BLaER1 treated with 17β-estradiol and CSF1 and Interleukin-3, amounts not matched to agents 10 nM and 100 nM (cell line): Measurements from ENCODE around the gene CST2.
"Not testable (repeated sequence)": the region's sequence is repeated elsewhere in the genome, so short reads cannot be mapped to it uniquely, and the experiment has no call there.

ENCODE experiments used
- H3K27ac ChIP-seq, 11 experiments: shearing (Covaris generic); formaldehyde crosslinking; 2 replicates each; pipeline ENCODE4 v1.8.1; 2022
- H3K27me3 ChIP-seq, 11 experiments: shearing (Covaris generic); formaldehyde crosslinking; 2 replicates each; pipeline ENCODE4 v1.8.1; 2022
- H3K36me3 ChIP-seq, 11 experiments: shearing (Covaris generic); formaldehyde crosslinking; 2 replicates each; pipeline ENCODE4 v1.8.1; 2022
- H3K4me1 ChIP-seq, 10 experiments: shearing (Covaris generic); formaldehyde crosslinking; 2 replicates each; pipeline ENCODE4 v1.8.1; 2022
- H3K4me2 ChIP-seq, 11 experiments: shearing (Covaris generic); formaldehyde crosslinking; 2 replicates each; pipeline ENCODE4 v1.8.1; 2022
- H3K4me3 ChIP-seq, 10 experiments: shearing (Covaris generic); formaldehyde crosslinking; 2 replicates each; pipeline ENCODE4 v1.8.1; 2022
- H3K9ac ChIP-seq, 11 experiments: shearing (Covaris generic); formaldehyde crosslinking; 2 replicates each; pipeline ENCODE4 v1.8.1; 2022
- H3K9me3 ChIP-seq, 11 experiments: shearing (Covaris generic); formaldehyde crosslinking; replicated peaks in 1 of 11; 2 replicates each; pipeline ENCODE4 v1.8.1; 2022
- H4K20me1 ChIP-seq, 11 experiments: shearing (Covaris generic); formaldehyde crosslinking; 2 replicates each; pipeline ENCODE4 v1.8.1; 2022
- Cebpa-rat ChIP-seq, 11 experiments: shearing (Covaris generic); IDR thresholded peaks; 2 replicates each; pipeline ENCODE4 v1.8.1; 2022

The CST2 gene

GRCh38 chr20:23823621-23824324 is 2.8 kb downstream of the CST2 start:
- peaks cover 0 to 34% (median 22%) of the 10 kb centered on the region in 10 experiments; a peak in 14 of 20 replicates for H3K4me1 ChIP-seq
- no peak overlapping the region for H3K4me3 ChIP-seq
- no peak for TF ChIP-seq Cebpa-rat (IDR thresholded peaks at IDR 0.05)
- no peak overlapping the region for H3K27ac ChIP-seq
- H3K9ac ChIP-seq = no peak overlapping the region
- H4K20me1 ChIP-seq = no peaks in the 10 kb centered on the region; a peak in 1 of 22 replicates
- H3K27me3 ChIP-seq = no peaks in the 10 kb centered on the region
- H3K9me3 ChIP-seq = no peaks in the 10 kb centered on the region
- H3K36me3 ChIP-seq = no peaks in the 10 kb centered on the region
- peak overlapping the region in 8 of 11 experiments; percentile 15 to 54 (median 44); a peak in 12 of 22 replicates for H3K4me2 ChIP-seq

- Histone ChIP-seq H3K27ac (no peak overlapping the region), H3K4me3 (no peak overlapping the region), H3K36me3 (no peaks in the 10 kb centered on the region), H3K9ac (no peak overlapping the region), H3K9me3 (peaks cover 0 to under 1% (median 0%) of the 10 kb centered on the region in 11 experiments; a peak in 1 of 22 replicates), H3K27me3 (no peaks in the 10 kb centered on the region), H3K4me2 (peak overlapping the region in 4 of 11 experiments; percentile 40 to 54 (median 52); a peak in 5 of 22 replicates), H3K4me1 (peaks cover 0 to 34% (median 22%) of the 10 kb centered on the region in 10 experiments; a peak in 14 of 20 replicates), H4K20me1 (no peaks in the 10 kb centered on the region; a peak in 1 of 22 replicates)
- TF ChIP-seq Cebpa-rat (IDR thresholded peaks at IDR 0.05) = no peak
These were observed 3.4 kb downstream of the CST2 start for GRCh38 chr20:23823111-23823510.

- no peak for TF ChIP-seq Cebpa-rat (IDR thresholded peaks at IDR 0.05)
- Histone ChIP-seq H3K27me3 (no peaks in the 10 kb centered on the region), H3K4me2 (no peak overlapping the region), H3K9me3 (peaks cover 0 to 7% (median 0%) of the 10 kb centered on the region in 11 experiments; a peak in 1 of 22 replicates), H3K9ac (no peak overlapping the region), H4K20me1 (no peaks in the 10 kb centered on the region; a peak in 1 of 22 replicates), H3K36me3 (no peaks in the 10 kb centered on the region), H3K4me1 (peaks cover 0 to 25% (median 14%) of the 10 kb centered on the region in 10 experiments; a peak in 13 of 20 replicates), H3K4me3 (no peak overlapping the region), H3K27ac (no peak overlapping the region)
These were observed 6.0 kb downstream of the CST2 start for GRCh38 chr20:23820493-23820892.

- not testable (repeated sequence) for H3K9ac ChIP-seq, H3K27ac ChIP-seq, H3K36me3 ChIP-seq, H3K4me3 ChIP-seq, H3K9me3 ChIP-seq, H3K27me3 ChIP-seq, H4K20me1 ChIP-seq, H3K4me1 ChIP-seq, H3K4me2 ChIP-seq
These were observed 15.0 kb downstream of the CST2 start for GRCh38 chr20:23811559-23811958.

GRCh38 chr20:23810349-23810748 is 16.2 kb downstream of the CST2 start:
- H3K4me1 ChIP-seq, H3K9me3 ChIP-seq, H3K27ac ChIP-seq, H3K36me3 ChIP-seq, H3K4me3 ChIP-seq, H4K20me1 ChIP-seq, H3K27me3 ChIP-seq, H3K4me2 ChIP-seq, H3K9ac ChIP-seq: not testable (repeated sequence)

- H3K4me3 ChIP-seq = no peak overlapping the region
- H3K9me3 ChIP-seq = no peaks in the 10 kb centered on the region
- no peak overlapping the region for H3K9ac ChIP-seq
- no peak overlapping the region for H3K27ac ChIP-seq
- H3K4me1 ChIP-seq = peaks cover 0 to 13% (median 6%) of the 10 kb centered on the region in 10 experiments; a peak in 7 of 20 replicates
- no peaks in the 10 kb centered on the region for H3K27me3 ChIP-seq
- no peak for TF ChIP-seq Cebpa-rat (IDR thresholded peaks at IDR 0.05)
- H4K20me1 ChIP-seq = no peaks in the 10 kb centered on the region
- H3K4me2 ChIP-seq = no peak overlapping the region
- no peaks in the 10 kb centered on the region for H3K36me3 ChIP-seq
These were observed 25.7 kb downstream of the CST2 start for GRCh38 chr20:23800865-23801264.

GRCh38 chr20:23799216-23799847 is 27.2 kb downstream of the CST2 start:
- H3K9ac ChIP-seq, H3K4me3 ChIP-seq, H3K36me3 ChIP-seq, H3K27me3 ChIP-seq, H3K27ac ChIP-seq, H3K9me3 ChIP-seq, H3K4me2 ChIP-seq, H4K20me1 ChIP-seq: not testable (repeated sequence)
- peaks cover 0 to 13% (median 6%) of the 10 kb centered on the region in 10 experiments; a peak in 7 of 20 replicates for H3K4me1 ChIP-seq

GRCh38 chr20:23795526-23795925 is 31.0 kb downstream of the CST2 start:
- TF ChIP-seq Cebpa-rat (IDR thresholded peaks at IDR 0.05) = no peak
- H3K4me3 ChIP-seq = no peak overlapping the region
- no peak overlapping the region for H3K27ac ChIP-seq
- H3K27me3 ChIP-seq = no peaks in the 10 kb centered on the region
- H3K9me3 ChIP-seq = no peaks in the 10 kb centered on the region
- no peak overlapping the region for H3K9ac ChIP-seq
- no peaks in the 10 kb centered on the region for H3K36me3 ChIP-seq
- H4K20me1 ChIP-seq = no peaks in the 10 kb centered on the region
- peaks cover 0 to 13% (median 6%) of the 10 kb centered on the region in 10 experiments; a peak in 7 of 20 replicates for H3K4me1 ChIP-seq
- no peak overlapping the region for H3K4me2 ChIP-seq

- no peak for TF ChIP-seq Cebpa-rat (IDR thresholded peaks at IDR 0.05)
- Histone ChIP-seq H3K4me3 (no peak overlapping the region), H3K9me3 (no peaks in the 10 kb centered on the region), H3K4me2 (no peak overlapping the region), H3K27ac (no peak overlapping the region), H3K36me3 (no peaks in the 10 kb centered on the region), H3K4me1 (peaks cover 0 to 13% (median 6%) of the 10 kb centered on the region in 10 experiments; a peak in 7 of 20 replicates), H3K9ac (no peak overlapping the region), H3K27me3 (no peaks in the 10 kb centered on the region), H4K20me1 (no peaks in the 10 kb centered on the region)
These were observed 31.7 kb downstream of the CST2 start for GRCh38 chr20:23794841-23795240.

GRCh38 chr20:23794065-23794464 is 32.5 kb downstream of the CST2 start:
- H3K27ac ChIP-seq = no peak overlapping the region
- no peak overlapping the region for H3K4me2 ChIP-seq
- H3K4me3 ChIP-seq = no peak overlapping the region
- no peaks in the 10 kb centered on the region for H4K20me1 ChIP-seq
- H3K4me1 ChIP-seq = peaks cover 0 to 13% (median 6%) of the 10 kb centered on the region in 10 experiments; a peak in 7 of 20 replicates
- H3K9me3 ChIP-seq = no peaks in the 10 kb centered on the region; a peak in 1 of 22 replicates
- H3K9ac ChIP-seq = no peak overlapping the region
- H3K36me3 ChIP-seq = no peaks in the 10 kb centered on the region
- TF ChIP-seq Cebpa-rat (IDR thresholded peaks at IDR 0.05) = no peak
- H3K27me3 ChIP-seq = no peaks in the 10 kb centered on the region
